ENCODE data around the gene TBP. TPM values are rescaled to one million over a fixed set of nuclear protein-coding genes. Genes with fewer than 3 reads are reported as not detected.

Gene TBP
- total and polyA plus RNA-seq, 2 donors (not counting 1 experiment from before 2014, with no cell fraction given) = 21.0 to 24.7 TPM

DNA sequence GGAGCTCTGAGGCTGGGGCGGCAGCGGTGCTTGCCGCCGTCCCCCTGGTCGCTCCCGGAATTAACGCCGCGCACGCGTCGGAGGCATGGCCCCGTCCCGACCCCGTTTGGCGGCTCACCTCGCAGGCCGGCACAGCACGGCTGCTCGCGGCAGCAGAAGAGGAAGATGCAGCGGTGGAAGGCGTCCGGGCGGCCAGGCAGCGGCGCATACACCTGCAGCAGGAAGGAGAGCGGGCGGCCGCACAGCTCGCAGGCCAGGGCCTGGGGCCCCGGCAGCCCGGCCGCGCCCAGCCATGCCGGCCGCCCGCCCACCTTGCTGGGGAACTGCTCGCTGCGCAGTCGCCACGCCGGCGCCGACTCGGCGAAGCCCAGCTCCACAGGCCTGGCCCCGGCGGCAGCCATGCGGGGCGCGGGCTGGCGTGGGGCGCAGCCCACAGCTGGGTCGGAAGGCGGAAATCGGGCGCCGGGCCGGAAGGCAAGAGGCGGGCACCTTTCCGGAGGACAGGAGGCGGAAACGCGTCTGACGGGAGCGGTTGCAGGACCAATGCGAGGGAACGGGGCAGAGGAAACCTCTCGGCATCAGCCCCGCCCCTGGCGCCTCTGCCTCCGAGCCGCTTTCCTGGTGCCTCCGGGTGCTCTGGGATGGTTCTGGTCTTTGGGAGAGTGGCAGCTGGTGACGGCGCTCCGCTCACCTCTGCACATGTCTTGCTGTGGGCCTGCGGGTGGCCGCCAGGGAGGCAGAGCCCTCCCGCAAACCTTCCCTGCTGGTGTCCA lies 30.2 kb downstream of the TBP start, which contains the start of gene PDCD2:
TSS of gene PDCD2 (minus strand) at position 457 of the 773 bp plus-strand sequence. CDS start at position 401, 56 bp downstream.
- peaks cover 25% of the 10 kb centered on the region for H3K4me1 Mint-ChIP-seq
- H3K9me3 Mint-ChIP-seq (ENCODE audit: insufficient read depth) = no peaks in the 10 kb centered on the region
- peak within 1 kb of the TSS; percentile 97 for H2AFZ ChIP-seq (ENCODE audit: insufficient read depth, low read depth, low read length, poor library complexity, severe bottlenecking)
- under 1% methylated on average over 76 of the region's 81 CpGs for WGBS (ENCODE audit: insufficient coverage)
- H3K27me3 Mint-ChIP-seq = no peaks in the 10 kb centered on the region
- peak within 1 kb of the TSS; percentile 96 for H3K27ac Mint-ChIP-seq
- H3K9me3 ChIP-seq (ENCODE audit: control extremely low read depth in 1 of 3, control insufficient read depth in 2 of 3, insufficient read depth in 1 of 3, low read length in 2 of 3) = no peaks in the 10 kb centered on the region
- peak within 1 kb of the TSS; percentile 88 for H3K4me2 ChIP-seq (replicated peaks; ENCODE audit: low read depth, low read length, poor library complexity, severe bottlenecking)
- DNase-seq (peak; percentile 93), ATAC-seq (ENCODE audit: low read depth) (peak; percentile 93)
- peak within 1 kb of the TSS; percentile 85 for H3K9ac ChIP-seq (ENCODE audit: low read length)
- peaks cover 14 to 16% of the 10 kb centered on the region in 2 donors for H3K4me1 ChIP-seq (ENCODE audit: control insufficient read depth in 2 of 2, insufficient read depth in 2 of 2, low read length in 2 of 2)
- ChIA-PET CTCF (interaction anchor here (1.0 to 1.6 kb wide), 2 partner anchors 25 to 30 kb away, joined by 5 read pairs; partner anchors contain the start of gene TBP), POLR2A (interaction anchor here (1.0 to 2.0 kb wide), 2 partner anchors 13 to 31 kb away, joined by 3 to 19 read pairs; partner anchors contain the start of genes PSMB1 and TBP)
- TF ChIP-seq, protein P1, sequence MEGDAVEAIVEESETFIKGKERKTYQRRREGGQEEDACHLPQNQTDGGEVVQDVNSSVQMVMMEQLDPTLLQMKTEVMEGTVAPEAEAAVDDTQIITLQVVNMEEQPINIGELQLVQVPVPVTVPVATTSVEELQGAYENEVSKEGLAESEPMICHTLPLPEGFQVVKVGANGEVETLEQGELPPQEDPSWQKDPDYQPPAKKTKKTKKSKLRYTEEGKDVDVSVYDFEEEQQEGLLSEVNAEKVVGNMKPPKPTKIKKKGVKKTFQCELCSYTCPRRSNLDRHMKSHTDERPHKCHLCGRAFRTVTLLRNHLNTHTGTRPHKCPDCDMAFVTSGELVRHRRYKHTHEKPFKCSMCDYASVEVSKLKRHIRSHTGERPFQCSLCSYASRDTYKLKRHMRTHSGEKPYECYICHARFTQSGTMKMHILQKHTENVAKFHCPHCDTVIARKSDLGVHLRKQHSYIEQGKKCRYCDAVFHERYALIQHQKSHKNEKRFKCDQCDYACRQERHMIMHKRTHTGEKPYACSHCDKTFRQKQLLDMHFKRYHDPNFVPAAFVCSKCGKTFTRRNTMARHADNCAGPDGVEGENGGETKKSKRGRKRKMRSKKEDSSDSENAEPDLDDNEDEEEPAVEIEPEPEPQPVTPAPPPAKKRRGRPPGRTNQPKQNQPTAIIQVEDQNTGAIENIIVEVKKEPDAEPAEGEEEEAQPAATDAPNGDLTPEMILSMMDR (IDR thresholded peaks at IDR 0.05) = no peak
- TF ChIP-seq EZH2 (IDR thresholded peaks at IDR 0.05; ENCODE audit: borderline replicate concordance, insufficient read depth, low read depth, low read length, poor library complexity, severe bottlenecking) = no peak
- peaks cover 12 to 26% of the 10 kb centered on the region in 2 experiments for H3K36me3 ChIP-seq (replicated peaks in 1 of 2; ENCODE audit: control extremely low read depth in 1 of 2, control insufficient read depth in 1 of 2, extremely low read depth in 1 of 2, insufficient read depth in 2 of 2, low read length in 1 of 2)
- H4K20me1 ChIP-seq (ENCODE audit: control insufficient read depth, insufficient read depth, low read length, poor library complexity, severe bottlenecking) = no peaks in the 10 kb centered on the region
- peak within 1 kb of the TSS; percentile 82 to 86 for H3K27ac ChIP-seq (ENCODE audit: low read length in 2 of 2)
- intact Hi-C loops (cut with micrococcal nuclease) = loop anchor here (1.0 kb wide), 3 partner anchors 30 to 882 kb away; partner anchors contain the start of genes C6orf120, DYNLT2, ERMARD and TBP
- peaks cover 8% of the 10 kb centered on the region for H3K79me2 ChIP-seq (ENCODE audit: control insufficient read depth, insufficient read depth, low read length)
- H3K4me3 ChIP-seq (ENCODE audit: control extremely low read depth in 1 of 5, extremely low read depth in 1 of 5, insufficient read depth in 1 of 5, low read depth in 2 of 5, low read length in 4 of 5) = peak within 1 kb of the TSS; percentile 76 to 85 (median 82)
- H3K27me3 ChIP-seq (replicated peaks in 1 of 4; ENCODE audit: control extremely low read depth in 1 of 4, control insufficient read depth in 3 of 4, insufficient read depth in 4 of 4, low read length in 3 of 4) = peaks cover 0 to 7% (median 0%) of the 10 kb centered on the region in 4 experiments
- H3K4me3 Mint-ChIP-seq = peak within 1 kb of the TSS; percentile 98

All from B cell (primary cell).